ENCODE results near the gene SNAPC5. TPM values are rescaled to one million over a fixed set of nuclear protein-coding genes. Genes with fewer than 3 reads are reported as not detected.
"Not testable (repeated sequence)": the region's sequence is repeated elsewhere in the genome, so short reads cannot be mapped to it uniquely, and the experiment has no call there.

SNAPC5 gene
- total RNA-seq, 2 experiments from 2014 or later = 23.8 to 24.1 TPM

- H3K27ac ChIP-seq (ENCODE audit: low read depth in 1 of 2, low read length in 2 of 2) = peak overlapping the region in 1 of 2 donors; percentile 23
- ATAC-seq (ENCODE audit: poor library complexity) (no peak), DNase-seq (no peak)
- Mint-ChIP-seq H3K27me3 (no peaks in the 10 kb centered on the region), H3K36me3 (ENCODE audit: low read depth) (peaks cover 79% of the 10 kb centered on the region), H3K4me3 (peak overlapping the region; percentile 100), H3K9me3 (no peaks in the 10 kb centered on the region), H3K4me1 (ENCODE audit: low read depth) (peaks cover 69% of the 10 kb centered on the region), H3K27ac (peak overlapping the region; percentile 93)
- H3K4me1 ChIP-seq (ENCODE audit: insufficient read depth, low read length) = peaks cover 35% of the 10 kb centered on the region
- H3K9me3 ChIP-seq (ENCODE audit: control insufficient read depth in 1 of 2, insufficient read depth in 1 of 2, low read length in 2 of 2) = no peaks in the 10 kb centered on the region
- H3K36me3 ChIP-seq (ENCODE audit: insufficient read depth, low read length) = peaks cover 58% of the 10 kb centered on the region
- intact Hi-C loops (cut with DNase I, micrococcal nuclease) = loop anchor here in 1 of 2 experiments (5.0 to 10.0 kb wide), 5 partner anchors 202 to 1725 kb away; partner anchors contain the start of genes CLN6 and SMAD6
- H3K4me3 ChIP-seq (ENCODE audit: low read length) = peak overlapping the region; percentile 95
- TF ChIP-seq, protein P1, sequence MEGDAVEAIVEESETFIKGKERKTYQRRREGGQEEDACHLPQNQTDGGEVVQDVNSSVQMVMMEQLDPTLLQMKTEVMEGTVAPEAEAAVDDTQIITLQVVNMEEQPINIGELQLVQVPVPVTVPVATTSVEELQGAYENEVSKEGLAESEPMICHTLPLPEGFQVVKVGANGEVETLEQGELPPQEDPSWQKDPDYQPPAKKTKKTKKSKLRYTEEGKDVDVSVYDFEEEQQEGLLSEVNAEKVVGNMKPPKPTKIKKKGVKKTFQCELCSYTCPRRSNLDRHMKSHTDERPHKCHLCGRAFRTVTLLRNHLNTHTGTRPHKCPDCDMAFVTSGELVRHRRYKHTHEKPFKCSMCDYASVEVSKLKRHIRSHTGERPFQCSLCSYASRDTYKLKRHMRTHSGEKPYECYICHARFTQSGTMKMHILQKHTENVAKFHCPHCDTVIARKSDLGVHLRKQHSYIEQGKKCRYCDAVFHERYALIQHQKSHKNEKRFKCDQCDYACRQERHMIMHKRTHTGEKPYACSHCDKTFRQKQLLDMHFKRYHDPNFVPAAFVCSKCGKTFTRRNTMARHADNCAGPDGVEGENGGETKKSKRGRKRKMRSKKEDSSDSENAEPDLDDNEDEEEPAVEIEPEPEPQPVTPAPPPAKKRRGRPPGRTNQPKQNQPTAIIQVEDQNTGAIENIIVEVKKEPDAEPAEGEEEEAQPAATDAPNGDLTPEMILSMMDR (IDR thresholded peaks at IDR 0.05) = no peak
- ChIA-PET POLR2A (no interaction called here), CTCF (interaction anchor here (2.0 kb wide), 1 partner anchor 116 kb away, joined by 7 read pairs; no protein-coding TSS in a partner anchor)
- H3K27me3 ChIP-seq (ENCODE audit: control insufficient read depth in 1 of 2, insufficient read depth in 2 of 2, low read length in 2 of 2) = no peaks in the 10 kb centered on the region
These were observed 4.9 kb upstream of the SNAPC5 start for GRCh38 chr15:66502491-66502890.

- not testable (repeated sequence) for DNase-seq; H3K9me3 ChIP-seq (ENCODE audit: control insufficient read depth in 1 of 2, insufficient read depth in 1 of 2, low read length in 2 of 2); H3K27me3 Mint-ChIP-seq; H3K9me3 Mint-ChIP-seq; ATAC-seq (ENCODE audit: poor library complexity); H3K27ac ChIP-seq (ENCODE audit: low read depth in 1 of 2, low read length in 2 of 2); H3K27me3 ChIP-seq (ENCODE audit: control insufficient read depth in 1 of 2, insufficient read depth in 2 of 2, low read length in 2 of 2); H3K4me3 ChIP-seq (ENCODE audit: low read length)
- H3K4me3 Mint-ChIP-seq = peak overlapping the region; percentile 66
- POLR2A ChIA-PET = interaction anchor here (4.6 kb wide), 1 partner anchor 113 kb away, joined by 94 read pairs; the partner anchor contains the start of gene MAP2K1
- H3K36me3 ChIP-seq (ENCODE audit: insufficient read depth, low read length) = peaks cover 65% of the 10 kb centered on the region
- CTCF ChIA-PET = interaction anchor here (0.5 to 4.4 kb wide), 2 partner anchors 9 to 113 kb away, joined by 3 to 107 read pairs; partner anchors contain the start of gene MAP2K1
- H3K4me1 Mint-ChIP-seq (ENCODE audit: low read depth) = peaks cover 79% of the 10 kb centered on the region
- intact Hi-C loops (cut with DNase I, micrococcal nuclease) = loop anchor here in 1 of 2 experiments (5.0 to 10.0 kb wide), 5 partner anchors 204 to 1727 kb away; partner anchors contain the start of genes CLN6 and SMAD6
- H3K36me3 Mint-ChIP-seq (ENCODE audit: low read depth) = peaks cover 87% of the 10 kb centered on the region
- H3K27ac Mint-ChIP-seq = peak overlapping the region; percentile 99
- H3K4me1 ChIP-seq (ENCODE audit: insufficient read depth, low read length) = peaks cover 47% of the 10 kb centered on the region
These were observed 2.8 kb upstream of the SNAPC5 start for GRCh38 chr15:66500346-66500745.

DNA sequence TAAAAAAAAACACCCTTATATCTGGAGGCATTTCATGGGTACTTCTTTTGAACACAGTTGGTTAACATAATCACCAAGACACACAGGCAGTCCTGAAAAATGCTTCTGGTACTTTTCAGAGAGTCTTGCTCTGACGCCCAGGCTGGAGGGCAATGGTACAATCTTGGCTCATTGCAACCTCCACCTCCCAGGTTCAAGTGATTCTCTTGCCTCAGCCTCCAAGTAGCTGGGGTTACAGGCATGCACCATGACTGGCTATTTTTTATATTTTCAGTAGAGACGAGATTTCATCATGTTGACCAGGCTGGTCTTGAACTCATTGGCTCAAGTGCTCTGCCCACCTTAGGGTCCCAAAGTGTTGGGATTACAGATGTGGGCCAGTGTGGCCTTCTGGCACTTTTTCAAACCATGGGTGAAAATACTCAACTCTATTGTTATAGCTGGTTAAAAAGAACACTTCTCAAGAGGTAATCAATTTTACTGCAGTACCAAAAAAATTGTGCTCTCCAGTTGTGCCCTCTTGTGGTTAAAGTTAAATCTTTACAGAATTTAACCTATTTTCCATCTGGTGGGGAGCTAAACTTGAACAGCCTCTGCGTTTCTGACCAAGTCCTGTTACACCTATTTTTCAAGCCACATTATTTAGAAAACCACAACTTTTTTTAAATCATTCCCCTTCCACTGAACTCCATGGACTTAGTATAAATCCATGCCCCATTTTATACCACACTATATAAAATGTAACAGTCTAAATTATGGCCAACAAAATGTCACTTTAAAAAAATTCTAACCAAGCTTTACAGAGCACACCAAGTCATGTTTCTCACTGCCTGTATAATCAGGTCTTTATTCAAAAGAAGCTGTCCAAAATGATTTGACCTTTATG, 1.2 kb upstream of the SNAPC5 start:
- ChIA-PET POLR2A (interaction anchor here (0.7 to 4.6 kb wide), 16 partner anchors 11 to 1194 kb away, joined by 3 to 94 read pairs (median 4); partner anchors contain the start of genes INTS14, MAP2K1, RAB11A and RNU5B-1), CTCF (interaction anchor here (0.6 to 4.4 kb wide), 22 partner anchors 9 to 968 kb away, joined by 3 to 107 read pairs (median 6); partner anchors contain the start of genes DIS3L, HACD3, INTS14 and MAP2K1)
- Histone ChIP-seq H3K9me3 (ENCODE audit: control insufficient read depth in 1 of 2, insufficient read depth in 1 of 2, low read length in 2 of 2) (no peaks in the 10 kb centered on the region), H3K4me1 (ENCODE audit: insufficient read depth, low read length) (peaks cover 43% of the 10 kb centered on the region), H3K36me3 (ENCODE audit: insufficient read depth, low read length) (peaks cover 82% of the 10 kb centered on the region), H3K27ac (ENCODE audit: low read depth in 1 of 2, low read length in 2 of 2) (peak overlapping the region; percentile 8 to 93), H3K4me3 (ENCODE audit: low read length) (no peak overlapping the region), H3K27me3 (ENCODE audit: control insufficient read depth in 1 of 2, insufficient read depth in 2 of 2, low read length in 2 of 2) (no peaks in the 10 kb centered on the region)
- ATAC-seq (ENCODE audit: poor library complexity) = no peak
- Mint-ChIP-seq H3K36me3 (ENCODE audit: low read depth) (peaks cover 83% of the 10 kb centered on the region), H3K9me3 (no peaks in the 10 kb centered on the region), H3K4me1 (ENCODE audit: low read depth) (peaks cover 75% of the 10 kb centered on the region), H3K27me3 (no peaks in the 10 kb centered on the region), H3K27ac (peak overlapping the region; percentile 99), H3K4me3 (peak overlapping the region; percentile 99)
- intact Hi-C loops (cut with DNase I, micrococcal nuclease) = loop anchor here (1.0 to 5.0 kb wide), 3 partner anchors 142 to 251 kb away; partner anchors contain the start of genes MEGF11 (in 1 of the 2) and TIPIN (in 1 of the 2)
- peak in 3 of 14 experiments; percentile 65 to 69 (median 68) for DNase-seq
- TF ChIP-seq, protein P1 (IDR thresholded peaks at IDR 0.05) = peak; percentile 41
